ENCODE results near the gene NEDD9. TPM values are rescaled to one million over a fixed set of nuclear protein-coding genes. Genes with fewer than 3 reads are reported as not detected.

Gene NEDD9
- total and polyA plus RNA-seq, 2 of the 13 experiments (the other 11 are each of a cell fraction or from before 2014, with no cell fraction given) = 27.1 to 389 TPM

DNA sequence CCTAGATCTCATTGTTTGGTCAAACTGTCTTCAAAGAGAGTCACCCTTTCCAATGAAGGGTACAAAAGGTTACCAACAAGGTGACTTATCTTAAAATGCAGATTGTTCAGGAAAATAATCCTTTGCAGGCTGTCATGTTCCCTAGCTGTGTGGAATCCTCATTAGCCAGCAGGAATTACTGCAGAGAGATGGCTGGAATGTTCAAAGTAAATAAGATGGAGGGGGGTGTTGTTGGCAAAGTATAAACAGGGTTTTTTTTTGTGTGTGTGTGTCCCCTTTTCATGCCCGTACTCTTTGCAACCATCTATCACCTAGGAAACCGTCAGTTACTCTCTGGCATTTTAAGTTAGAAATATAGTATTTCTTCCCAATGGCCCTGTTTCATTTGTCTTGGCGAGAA, 6.5 kb downstream of the NEDD9 start (continued):
- TF ChIP-seq, protein P1, sequence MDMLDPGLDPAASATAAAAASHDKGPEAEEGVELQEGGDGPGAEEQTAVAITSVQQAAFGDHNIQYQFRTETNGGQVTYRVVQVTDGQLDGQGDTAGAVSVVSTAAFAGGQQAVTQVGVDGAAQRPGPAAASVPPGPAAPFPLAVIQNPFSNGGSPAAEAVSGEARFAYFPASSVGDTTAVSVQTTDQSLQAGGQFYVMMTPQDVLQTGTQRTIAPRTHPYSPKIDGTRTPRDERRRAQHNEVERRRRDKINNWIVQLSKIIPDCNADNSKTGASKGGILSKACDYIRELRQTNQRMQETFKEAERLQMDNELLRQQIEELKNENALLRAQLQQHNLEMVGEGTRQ (IDR thresholded peaks at IDR 0.05; ENCODE audit: low read depth, low read length) = no peak
- TF ChIP-seq, protein P1 (CRISPR knock-in tag; IDR thresholded peaks at IDR 0.05; ENCODE audit: borderline replicate concordance) = no peak
- TF ChIP-seq, protein P2, sequence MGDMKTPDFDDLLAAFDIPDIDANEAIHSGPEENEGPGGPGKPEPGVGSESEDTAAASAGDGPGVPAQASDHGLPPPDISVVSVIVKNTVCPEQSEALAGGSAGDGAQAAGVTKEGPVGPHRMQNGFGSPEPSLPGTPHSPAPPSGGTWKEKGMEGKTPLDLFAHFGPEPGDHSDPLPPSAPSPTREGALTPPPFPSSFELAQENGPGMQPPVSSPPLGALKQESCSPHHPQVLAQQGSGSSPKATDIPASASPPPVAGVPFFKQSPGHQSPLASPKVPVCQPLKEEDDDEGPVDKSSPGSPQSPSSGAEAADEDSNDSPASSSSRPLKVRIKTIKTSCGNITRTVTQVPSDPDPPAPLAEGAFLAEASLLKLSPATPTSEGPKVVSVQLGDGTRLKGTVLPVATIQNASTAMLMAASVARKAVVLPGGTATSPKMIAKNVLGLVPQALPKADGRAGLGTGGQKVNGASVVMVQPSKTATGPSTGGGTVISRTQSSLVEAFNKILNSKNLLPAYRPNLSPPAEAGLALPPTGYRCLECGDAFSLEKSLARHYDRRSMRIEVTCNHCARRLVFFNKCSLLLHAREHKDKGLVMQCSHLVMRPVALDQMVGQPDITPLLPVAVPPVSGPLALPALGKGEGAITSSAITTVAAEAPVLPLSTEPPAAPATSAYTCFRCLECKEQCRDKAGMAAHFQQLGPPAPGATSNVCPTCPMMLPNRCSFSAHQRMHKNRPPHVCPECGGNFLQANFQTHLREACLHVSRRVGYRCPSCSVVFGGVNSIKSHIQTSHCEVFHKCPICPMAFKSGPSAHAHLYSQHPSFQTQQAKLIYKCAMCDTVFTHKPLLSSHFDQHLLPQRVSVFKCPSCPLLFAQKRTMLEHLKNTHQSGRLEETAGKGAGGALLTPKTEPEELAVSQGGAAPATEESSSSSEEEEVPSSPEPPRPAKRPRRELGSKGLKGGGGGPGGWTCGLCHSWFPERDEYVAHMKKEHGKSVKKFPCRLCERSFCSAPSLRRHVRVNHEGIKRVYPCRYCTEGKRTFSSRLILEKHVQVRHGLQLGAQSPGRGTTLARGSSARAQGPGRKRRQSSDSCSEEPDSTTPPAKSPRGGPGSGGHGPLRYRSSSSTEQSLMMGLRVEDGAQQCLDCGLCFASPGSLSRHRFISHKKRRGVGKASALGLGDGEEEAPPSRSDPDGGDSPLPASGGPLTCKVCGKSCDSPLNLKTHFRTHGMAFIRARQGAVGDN (CRISPR knock-in tag; IDR thresholded peaks at IDR 0.05) = no peak
- TF ChIP-seq, protein P3, sequence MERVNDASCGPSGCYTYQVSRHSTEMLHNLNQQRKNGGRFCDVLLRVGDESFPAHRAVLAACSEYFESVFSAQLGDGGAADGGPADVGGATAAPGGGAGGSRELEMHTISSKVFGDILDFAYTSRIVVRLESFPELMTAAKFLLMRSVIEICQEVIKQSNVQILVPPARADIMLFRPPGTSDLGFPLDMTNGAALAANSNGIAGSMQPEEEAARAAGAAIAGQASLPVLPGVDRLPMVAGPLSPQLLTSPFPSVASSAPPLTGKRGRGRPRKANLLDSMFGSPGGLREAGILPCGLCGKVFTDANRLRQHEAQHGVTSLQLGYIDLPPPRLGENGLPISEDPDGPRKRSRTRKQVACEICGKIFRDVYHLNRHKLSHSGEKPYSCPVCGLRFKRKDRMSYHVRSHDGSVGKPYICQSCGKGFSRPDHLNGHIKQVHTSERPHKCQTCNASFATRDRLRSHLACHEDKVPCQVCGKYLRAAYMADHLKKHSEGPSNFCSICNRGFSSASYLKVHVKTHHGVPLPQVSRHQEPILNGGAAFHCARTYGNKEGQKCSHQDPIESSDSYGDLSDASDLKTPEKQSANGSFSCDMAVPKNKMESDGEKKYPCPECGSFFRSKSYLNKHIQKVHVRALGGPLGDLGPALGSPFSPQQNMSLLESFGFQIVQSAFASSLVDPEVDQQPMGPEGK (CRISPR knock-in tag; IDR thresholded peaks at IDR 0.05) = peak; percentile 87
- TF ChIP-seq, protein P4, sequence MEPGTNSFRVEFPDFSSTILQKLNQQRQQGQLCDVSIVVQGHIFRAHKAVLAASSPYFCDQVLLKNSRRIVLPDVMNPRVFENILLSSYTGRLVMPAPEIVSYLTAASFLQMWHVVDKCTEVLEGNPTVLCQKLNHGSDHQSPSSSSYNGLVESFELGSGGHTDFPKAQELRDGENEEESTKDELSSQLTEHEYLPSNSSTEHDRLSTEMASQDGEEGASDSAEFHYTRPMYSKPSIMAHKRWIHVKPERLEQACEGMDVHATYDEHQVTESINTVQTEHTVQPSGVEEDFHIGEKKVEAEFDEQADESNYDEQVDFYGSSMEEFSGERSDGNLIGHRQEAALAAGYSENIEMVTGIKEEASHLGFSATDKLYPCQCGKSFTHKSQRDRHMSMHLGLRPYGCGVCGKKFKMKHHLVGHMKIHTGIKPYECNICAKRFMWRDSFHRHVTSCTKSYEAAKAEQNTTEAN (CRISPR knock-in tag; conservative IDR thresholded peaks at IDR 0.05) = 0 out of 2 replicates have a peak, but pooled peaks have one; percentile 22
- TF ChIP-seq ZNF441 (CRISPR knock-in tag; IDR thresholded peaks at IDR 0.05; ENCODE audit: borderline replicate concordance) (no peak), HNF4A (CRISPR knock-in tag; IDR thresholded peaks at IDR 0.05) (0 out of 2 replicates have a peak, but pooled peaks have one; percentile 29), HDAC1 (CRISPR knock-in tag; IDR thresholded peaks at IDR 0.05) (no peak), SOX6 (IDR thresholded peaks at IDR 0.05) (no peak), SOX6 (CRISPR knock-in tag; IDR thresholded peaks at IDR 0.05) (peak; percentile 51; the same call in 1 of the 2 replicates), ZNF543 (CRISPR knock-in tag; IDR thresholded peaks at IDR 0.05) (no peak), ASH2L (IDR thresholded peaks at IDR 0.05; ENCODE audit: insufficient read length, low read depth, low read length) (no peak)
- TF ChIP-seq, protein P5, sequence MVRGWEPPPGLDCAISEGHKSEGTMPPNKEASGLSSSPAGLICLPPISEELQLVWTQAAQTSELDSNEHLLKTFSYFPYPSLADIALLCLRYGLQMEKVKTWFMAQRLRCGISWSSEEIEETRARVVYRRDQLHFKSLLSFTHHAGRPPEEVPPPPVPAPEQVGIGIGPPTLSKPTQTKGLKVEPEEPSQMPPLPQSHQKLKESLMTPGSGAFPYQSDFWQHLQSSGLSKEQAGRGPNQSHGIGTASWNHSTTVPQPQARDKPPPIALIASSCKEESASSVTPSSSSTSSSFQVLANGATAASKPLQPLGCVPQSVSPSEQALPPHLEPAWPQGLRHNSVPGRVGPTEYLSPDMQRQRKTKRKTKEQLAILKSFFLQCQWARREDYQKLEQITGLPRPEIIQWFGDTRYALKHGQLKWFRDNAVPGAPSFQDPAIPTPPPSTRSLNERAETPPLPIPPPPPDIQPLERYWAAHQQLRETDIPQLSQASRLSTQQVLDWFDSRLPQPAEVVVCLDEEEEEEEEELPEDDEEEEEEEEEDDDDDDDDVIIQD (CRISPR knock-in tag; IDR thresholded peaks at IDR 0.05; ENCODE audit: low read depth) = peak; percentile 17; the same call in 1 of the 2 replicates

Measured in HepG2 (cell line).